Globus pallidus (tissue), 1 donor: ENCODE data around the gene CD300LG.
"Not testable (repeated sequence)": the region's sequence is repeated elsewhere in the genome, so short reads cannot be mapped to it uniquely, and the experiment has no call there.

ENCODE experiments used
- DNase-seq: peaks from one replicate; pipeline ENCODE4 v3.0.0-alpha.2; 2015; ENCODE audit warnings: low spot score

CD300LG gene

GRCh38 chr17:43879723-43880419, 32.9 kb downstream of the CD300LG start:
- DNase-seq: no peak

- no peak for DNase-seq
Measured at GRCh38 chr17:43880420-43880991, 33.5 kb downstream of the CD300LG start.

- DNase-seq: no peak
Measured at GRCh38 chr17:43881181-43881580, 34.2 kb downstream of the CD300LG start.

GRCh38 chr17:43881758-43882505, 35.0 kb downstream of the CD300LG start:
- DNase-seq: no peak

- DNase-seq: no peak
Measured at GRCh38 chr17:43882761-43883415, 35.9 kb downstream of the CD300LG start.

- DNase-seq: no peak
Measured at GRCh38 chr17:43888548-43888947, 41.6 kb downstream of the CD300LG start.

- no peak for DNase-seq
Measured at GRCh38 chr17:43890240-43890639, 43.3 kb downstream of the CD300LG start.

GRCh38 chr17:43891851-43892646, 45.1 kb downstream of the CD300LG start:
- no peak for DNase-seq

- DNase-seq: no peak
Measured at GRCh38 chr17:43892647-43892952, 45.6 kb downstream of the CD300LG start.

- DNase-seq: not testable (repeated sequence)
Measured at GRCh38 chr17:43894494-43894893, 47.5 kb downstream of the CD300LG start.

- DNase-seq: no peak
Measured at GRCh38 chr17:43897831-43898230, 50.9 kb downstream of the CD300LG start.

- no peak for DNase-seq
Measured at GRCh38 chr17:43898446-43898845, 51.5 kb downstream of the CD300LG start.

GRCh38 chr17:43900183-43900857, 53.3 kb downstream of the CD300LG start:
- peak; percentile 77 for DNase-seq

GRCh38 chr17:43900858-43901754, 54.1 kb downstream of the CD300LG start:
- DNase-seq: no peak

- DNase-seq: no peak
Measured at GRCh38 chr17:43901861-43902589, 55.0 kb downstream of the CD300LG start.

- DNase-seq: peak; percentile 15
Measured at GRCh38 chr17:43905400-43905984, 58.5 kb downstream of the CD300LG start.

GRCh38 chr17:43905985-43906852, 59.2 kb downstream of the CD300LG start:
- DNase-seq: peak; percentile 91

GRCh38 chr17:43906951-43907424, 60.0 kb downstream of the CD300LG start:
- peak; percentile 61 for DNase-seq
